ENCODE results near the gene SLC22A1.

SLC22A1 gene

DNA sequence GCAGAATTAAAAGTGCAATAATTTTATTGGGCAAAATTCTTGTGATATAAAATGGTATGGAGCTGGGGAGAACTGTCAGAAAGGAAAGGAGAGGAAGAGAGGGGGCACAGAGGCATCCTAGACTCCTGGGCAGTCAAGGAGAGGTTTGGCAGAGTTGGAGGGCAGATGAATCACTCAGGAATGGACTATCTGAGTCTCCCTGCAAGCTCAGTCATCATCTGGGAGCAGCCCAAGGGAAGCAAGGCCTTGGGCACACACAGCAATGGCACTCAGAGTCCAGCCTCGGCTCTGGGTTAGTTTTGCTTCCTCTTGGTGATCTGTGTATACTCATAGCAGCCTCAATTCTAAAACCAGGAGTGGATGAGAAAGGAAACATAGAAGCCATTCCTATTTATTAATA lies 67.2 kb downstream of the SLC22A1 start:
- no peak for DNase-seq

- no peak for DNase-seq
Measured at GRCh38 chr6:160190081-160190480, 68.5 kb downstream of the SLC22A1 start.

DNA sequence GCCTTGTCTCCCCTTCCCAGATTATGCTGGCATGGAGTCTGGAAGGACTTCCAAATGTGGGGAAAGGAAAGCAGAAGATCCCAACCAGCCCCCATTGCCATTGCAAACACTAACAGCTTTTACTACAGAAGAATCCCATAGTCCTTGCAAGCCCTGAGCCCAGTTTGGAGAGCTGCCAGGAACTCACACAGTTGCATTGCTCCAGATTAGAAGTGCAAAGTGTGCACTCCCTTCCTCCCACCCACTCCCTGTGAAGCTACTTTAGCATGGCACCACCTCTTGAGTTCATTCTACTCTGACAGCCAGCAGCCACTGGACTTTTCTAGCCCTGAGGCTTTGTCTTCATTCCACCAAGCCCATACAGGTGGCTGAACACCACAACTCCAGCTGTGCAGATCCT lies 69.4 kb downstream of the SLC22A1 start:
- DNase-seq, result no peak

DNA sequence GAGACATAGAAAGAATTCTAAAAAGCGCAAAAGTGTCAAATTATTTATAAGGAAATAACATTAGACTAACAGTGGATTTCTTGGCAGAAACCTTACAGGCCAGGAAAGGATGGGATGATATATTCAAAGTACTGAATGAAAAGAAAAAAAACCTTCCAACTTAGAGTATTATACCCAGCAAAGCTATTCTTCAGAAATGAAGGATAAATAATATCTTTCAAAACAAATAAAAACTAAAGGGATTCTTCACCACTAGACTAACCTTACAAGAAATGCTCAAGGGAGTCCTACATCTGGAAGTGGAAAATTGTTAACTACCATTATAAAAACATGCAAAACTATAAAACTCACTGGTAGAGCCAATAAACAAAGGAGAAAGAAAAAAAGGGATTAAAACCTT lies 71.2 kb downstream of the SLC22A1 start:
- DNase-seq, result no peak

- DNase-seq, result no peak
Measured at GRCh38 chr6:160194808-160195207, 73.2 kb downstream of the SLC22A1 start.

DNA sequence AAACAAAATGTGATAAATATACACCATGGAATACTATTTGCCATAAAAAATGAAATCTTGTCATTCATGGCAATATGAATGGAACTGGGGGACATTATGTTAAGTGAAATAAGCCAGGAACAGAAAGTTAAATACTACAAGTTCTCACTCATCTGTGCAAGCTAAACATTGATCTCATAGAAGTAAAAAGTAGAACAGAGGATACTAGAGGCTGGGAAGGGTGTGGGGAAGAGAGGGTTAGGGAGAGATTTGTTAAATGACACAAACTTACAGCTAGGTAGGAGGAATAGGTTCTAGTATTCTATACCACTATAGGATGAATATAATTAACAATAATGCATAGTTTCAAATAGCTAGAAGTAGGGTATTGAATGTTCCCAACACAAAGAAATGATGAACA lies 76.0 kb downstream of the SLC22A1 start:
- DNase-seq, result no peak

DNA sequence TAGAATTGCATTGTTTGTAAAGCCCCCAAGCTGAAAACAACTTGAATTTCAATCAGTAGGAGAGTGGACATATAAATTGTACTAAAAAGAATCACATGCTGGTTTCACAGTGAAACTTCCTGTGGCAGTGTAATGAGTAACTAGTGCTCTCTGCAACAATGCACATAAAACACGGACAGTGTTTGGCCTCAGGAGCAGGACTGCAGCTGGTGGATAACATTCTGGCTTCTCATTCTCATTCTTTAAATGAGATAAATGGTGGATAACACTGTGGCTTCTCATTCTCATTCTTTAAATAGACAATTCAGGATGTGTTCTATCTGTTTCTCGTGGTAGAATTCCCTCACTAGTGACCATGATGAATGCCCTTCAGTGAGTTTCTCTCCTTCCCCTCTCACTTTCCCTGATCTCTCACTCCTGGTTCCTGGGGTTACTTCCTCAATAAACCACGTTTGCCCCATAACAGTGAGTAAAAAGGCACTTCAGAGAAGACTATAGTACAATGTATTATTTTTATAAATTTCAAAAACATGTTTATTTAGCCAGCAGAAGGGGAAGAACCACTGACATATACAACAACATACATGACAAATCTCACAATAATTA lies 77.1 kb downstream of the SLC22A1 start:
- no peak for DNase-seq

DNA sequence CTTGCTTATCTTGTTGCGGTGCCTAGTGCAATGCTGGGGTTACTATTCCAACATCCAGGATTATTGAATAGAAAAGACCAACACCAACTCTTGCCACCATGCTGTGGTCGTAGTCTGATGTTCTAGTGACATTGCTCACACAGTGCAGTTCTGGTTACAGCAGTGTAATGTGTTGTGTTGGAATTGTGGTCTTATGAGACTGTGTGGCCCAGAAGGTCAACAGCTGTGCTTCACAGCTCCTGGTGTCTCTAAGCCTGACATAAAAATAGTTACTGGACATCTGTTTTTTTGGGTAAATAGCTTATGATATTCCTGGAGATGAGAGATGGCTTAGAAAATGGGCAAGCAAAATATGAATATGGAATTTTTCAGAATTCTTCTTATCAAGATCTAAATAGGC lies 79.4 kb downstream of the SLC22A1 start:
- DNase-seq, result no peak

DNA sequence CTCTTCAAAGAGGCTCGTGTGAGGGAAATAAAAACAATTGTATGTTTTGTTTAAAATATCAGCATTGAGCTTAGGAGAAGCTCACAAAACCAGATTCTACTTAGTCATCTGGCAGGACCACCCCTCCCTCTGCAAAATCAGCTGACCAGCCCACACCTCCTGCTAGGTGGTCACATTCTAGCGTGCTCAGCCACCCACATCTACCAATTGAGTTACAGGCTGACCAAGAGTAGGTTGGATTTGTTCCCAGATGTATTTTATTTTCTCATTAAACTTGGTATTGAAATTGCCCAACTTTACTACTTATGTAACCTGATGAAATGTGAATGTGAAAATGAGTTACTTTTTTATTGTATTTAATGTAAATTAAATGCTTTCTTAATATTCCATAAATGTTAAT lies 80.8 kb downstream of the SLC22A1 start:
- DNase-seq, result no peak

DNA sequence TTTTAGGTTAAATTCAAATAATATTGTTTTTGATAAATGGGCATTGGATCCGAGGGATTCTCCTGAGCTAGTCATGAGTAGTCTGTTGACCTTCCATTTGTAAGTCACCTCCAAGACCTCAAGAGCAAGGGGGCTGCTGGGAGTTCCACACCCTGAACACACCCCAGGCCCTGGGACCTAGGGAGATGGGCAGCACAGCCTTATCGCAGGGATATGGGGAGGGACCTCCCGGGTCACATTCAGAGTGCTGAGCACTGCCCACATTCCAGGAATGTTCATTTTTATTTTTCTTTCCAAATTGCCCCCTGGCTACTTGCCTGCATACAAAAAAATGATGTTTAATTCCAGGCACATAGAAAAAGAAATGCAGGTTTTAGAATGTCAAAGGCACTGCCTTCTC lies 81.5 kb downstream of the SLC22A1 start:
- DNase-seq, result no peak

DNA sequence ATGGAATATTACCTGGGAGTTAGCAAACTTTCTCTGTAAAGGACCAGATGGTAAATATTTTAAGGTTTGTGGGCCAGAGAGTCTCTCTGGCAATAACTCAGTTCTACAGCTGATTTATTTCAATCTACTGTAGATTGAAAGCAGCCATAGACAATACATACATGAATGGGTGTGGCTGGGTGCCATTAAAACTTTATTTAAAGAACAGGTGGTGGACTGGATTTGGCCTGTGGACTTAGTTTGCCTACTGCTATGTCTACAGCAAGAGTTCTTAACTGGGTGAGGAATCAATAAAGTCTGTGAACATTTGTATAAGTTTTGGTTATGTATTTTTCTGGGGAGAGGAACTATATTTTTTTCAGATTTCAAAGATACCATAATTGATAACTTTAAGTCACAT lies 81.9 kb downstream of the SLC22A1 start:
- no peak for DNase-seq

DNA sequence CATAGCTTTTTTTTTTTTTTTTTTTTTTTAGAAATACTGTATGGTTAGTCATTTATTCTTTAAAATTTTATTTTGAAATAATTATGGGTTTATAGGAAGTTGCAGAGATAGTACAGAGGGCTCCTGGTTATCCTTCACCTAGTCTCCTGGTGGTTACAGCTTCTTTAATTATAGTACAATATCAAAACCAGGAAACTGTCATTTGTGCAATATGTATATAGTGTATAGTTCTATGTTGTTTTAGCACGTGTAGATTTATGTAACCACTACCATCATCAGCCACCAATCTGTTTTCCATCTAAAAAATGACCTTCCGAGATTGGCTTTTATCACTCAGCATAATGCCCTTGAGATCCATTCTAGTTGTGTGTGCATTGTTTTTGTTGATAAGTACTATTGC lies 82.3 kb downstream of the SLC22A1 start:
- no peak for DNase-seq

GRCh38 chr6:160204710-160205109 lies 83.1 kb downstream of the SLC22A1 start:
- no peak for DNase-seq

GRCh38 chr6:160207618-160208017 lies 86.0 kb downstream of the SLC22A1 start:
- DNase-seq, result no peak
